ENCODE data around the gene GRIN2C.

The GRIN2C gene

GRCh38 chr17:74851612-74852236 lies 8.0 kb downstream of the GRIN2C start:
- POLR2A ChIA-PET: interaction anchor here (0.9 to 3.6 kb wide), 9 partner anchors 9 to 75 kb away, joined by 3 to 47 read pairs (median 8); partner anchors contain the start of genes FDXR and NAT9
- Histone ChIP-seq H3K4me3 (ENCODE audit: low read depth, low read length) (no peak overlapping the region), H3K27ac (ENCODE audit: extremely low read depth, low read depth, low read length) (no peak overlapping the region), H3K4me1 (ENCODE audit: control insufficient read depth, insufficient read depth, low read length) (peaks cover 5% of the 10 kb centered on the region; the same call in 1 of the 2 replicates), H3K36me3 (ENCODE audit: control insufficient read depth in 2 of 2, insufficient read depth in 1 of 2, low read length in 2 of 2) (no peaks in the 10 kb centered on the region), H3K9me3 (ENCODE audit: control insufficient read depth, insufficient read depth, low read depth, low read length) (no peaks in the 10 kb centered on the region)
- no peak for TF ChIP-seq ZSCAN16 (tag by site-specific recombination; IDR thresholded peaks at IDR 0.05)
- peak; percentile 62 for TF ChIP-seq ZIC2 (tag by site-specific recombination; IDR thresholded peaks at IDR 0.05)
- CTCF ChIA-PET: interaction anchor here (0.5 to 19.0 kb wide), 7 partner anchors 9 to 107 kb away, joined by 4 to 239 read pairs (median 7); partner anchors contain the start of genes GRIN2C and NAT9

DNA sequence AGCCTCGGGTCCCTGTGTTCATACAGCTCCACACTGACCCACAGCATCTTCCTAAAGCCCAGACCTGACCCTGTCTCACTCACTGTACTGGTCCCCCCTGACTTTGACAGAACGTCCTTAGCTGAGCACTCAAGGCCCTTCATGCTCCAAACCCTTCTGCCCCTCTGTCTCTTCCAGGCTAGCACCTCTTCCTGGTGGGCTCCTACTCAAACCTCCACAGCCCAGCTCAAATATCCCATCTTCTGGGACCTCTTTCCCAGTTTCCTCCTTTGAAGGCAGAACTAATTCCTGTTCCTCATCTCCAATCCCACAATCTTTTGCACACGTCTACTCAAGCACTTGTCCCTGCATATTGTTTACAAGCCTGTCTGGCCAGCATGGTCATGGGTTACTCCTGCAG lies 8.8 kb downstream of the GRIN2C start:
- Histone ChIP-seq H3K4me3 (ENCODE audit: low read depth, low read length) (no peak overlapping the region), H3K9me3 (ENCODE audit: control insufficient read depth, insufficient read depth, low read depth, low read length) (no peaks in the 10 kb centered on the region), H3K36me3 (ENCODE audit: control insufficient read depth in 2 of 2, insufficient read depth in 1 of 2, low read length in 2 of 2) (peaks cover 0 to 2% of the 10 kb centered on the region in 2 experiments; a peak in 1 of 3 replicates), H3K4me1 (ENCODE audit: control insufficient read depth, insufficient read depth, low read length) (peaks cover 5% of the 10 kb centered on the region; the same call in 1 of the 2 replicates), H3K27ac (ENCODE audit: extremely low read depth, low read depth, low read length) (no peak overlapping the region)
- ChIA-PET POLR2A (interaction anchor here (1.5 to 1.6 kb wide), 2 partner anchors 22 to 75 kb away, joined by 4 to 6 read pairs; partner anchors contain the start of genes FDXR and NAT9), CTCF (interaction anchor here (0.7 to 19.0 kb wide), 4 partner anchors 8 to 75 kb away, joined by 3 to 239 read pairs (median 6); partner anchors contain the start of genes GRIN2C and NAT9)
- TF ChIP-seq ZFP3 (tag by site-specific recombination; IDR thresholded peaks at IDR 0.05; ENCODE audit: low read depth) (peak; percentile 92), HOXA7 (CRISPR knock-in tag; IDR thresholded peaks at IDR 0.05; ENCODE audit: borderline replicate concordance) (no peak)

GRCh38 chr17:74850310-74850709 lies 9.4 kb downstream of the GRIN2C start:
- TF ChIP-seq ZNF433 (tag by site-specific recombination; IDR thresholded peaks at IDR 0.05; ENCODE audit: low read depth): no peak
- TF ChIP-seq ZNF792 (tag by site-specific recombination; IDR thresholded peaks at IDR 0.05): no peak
- no peak overlapping the region for H3K4me3 ChIP-seq (ENCODE audit: low read depth, low read length)
- H3K9me3 ChIP-seq (ENCODE audit: control insufficient read depth, insufficient read depth, low read depth, low read length): no peaks in the 10 kb centered on the region
- peaks cover 5% of the 10 kb centered on the region; the same call in 1 of the 2 replicates for H3K4me1 ChIP-seq (ENCODE audit: control insufficient read depth, insufficient read depth, low read length)
- CTCF ChIA-PET: interaction anchor here (0.6 to 19.0 kb wide), 4 partner anchors 7 to 60 kb away, joined by 3 to 239 read pairs (median 5); partner anchors contain the start of gene GRIN2C
- no peak overlapping the region for H3K27ac ChIP-seq (ENCODE audit: extremely low read depth, low read depth, low read length)
- H3K36me3 ChIP-seq (ENCODE audit: control insufficient read depth in 2 of 2, insufficient read depth in 1 of 2, low read length in 2 of 2): peaks cover 0 to 2% of the 10 kb centered on the region in 2 experiments; a peak in 1 of 3 replicates
- POLR2A ChIA-PET: interaction anchor here (1.5 to 1.6 kb wide), 2 partner anchors 23 to 74 kb away, joined by 4 to 6 read pairs; partner anchors contain the start of genes FDXR and NAT9

GRCh38 chr17:74848656-74849399 lies 10.9 kb downstream of the GRIN2C start:
- H3K9me3 ChIP-seq (ENCODE audit: control insufficient read depth, insufficient read depth, low read depth, low read length): no peaks in the 10 kb centered on the region
- H3K36me3 ChIP-seq (ENCODE audit: control insufficient read depth in 2 of 2, insufficient read depth in 1 of 2, low read length in 2 of 2): peaks cover 0 to 2% of the 10 kb centered on the region in 2 experiments; a peak in 1 of 3 replicates
- ChIA-PET POLR2A (no interaction called here), CTCF (interaction anchor here (0.6 to 19.0 kb wide), 3 partner anchors 14 to 58 kb away, joined by 3 to 239 read pairs (median 4); partner anchors contain the start of gene GRIN2C)
- H3K27ac ChIP-seq (ENCODE audit: extremely low read depth, low read depth, low read length): no peak overlapping the region
- no peak overlapping the region for H3K4me3 ChIP-seq (ENCODE audit: low read depth, low read length)
- no peak for TF ChIP-seq TRIM28 (IDR thresholded peaks at IDR 0.05; ENCODE audit: borderline replicate concordance, low read length)
- TF ChIP-seq ZNF76 (tag by site-specific recombination; IDR thresholded peaks at IDR 0.05; ENCODE audit: borderline replicate concordance, low read depth): no peak
- TF ChIP-seq ZNF837 (tag by site-specific recombination; IDR thresholded peaks at IDR 0.05): no peak
- TF ChIP-seq, protein P1, sequence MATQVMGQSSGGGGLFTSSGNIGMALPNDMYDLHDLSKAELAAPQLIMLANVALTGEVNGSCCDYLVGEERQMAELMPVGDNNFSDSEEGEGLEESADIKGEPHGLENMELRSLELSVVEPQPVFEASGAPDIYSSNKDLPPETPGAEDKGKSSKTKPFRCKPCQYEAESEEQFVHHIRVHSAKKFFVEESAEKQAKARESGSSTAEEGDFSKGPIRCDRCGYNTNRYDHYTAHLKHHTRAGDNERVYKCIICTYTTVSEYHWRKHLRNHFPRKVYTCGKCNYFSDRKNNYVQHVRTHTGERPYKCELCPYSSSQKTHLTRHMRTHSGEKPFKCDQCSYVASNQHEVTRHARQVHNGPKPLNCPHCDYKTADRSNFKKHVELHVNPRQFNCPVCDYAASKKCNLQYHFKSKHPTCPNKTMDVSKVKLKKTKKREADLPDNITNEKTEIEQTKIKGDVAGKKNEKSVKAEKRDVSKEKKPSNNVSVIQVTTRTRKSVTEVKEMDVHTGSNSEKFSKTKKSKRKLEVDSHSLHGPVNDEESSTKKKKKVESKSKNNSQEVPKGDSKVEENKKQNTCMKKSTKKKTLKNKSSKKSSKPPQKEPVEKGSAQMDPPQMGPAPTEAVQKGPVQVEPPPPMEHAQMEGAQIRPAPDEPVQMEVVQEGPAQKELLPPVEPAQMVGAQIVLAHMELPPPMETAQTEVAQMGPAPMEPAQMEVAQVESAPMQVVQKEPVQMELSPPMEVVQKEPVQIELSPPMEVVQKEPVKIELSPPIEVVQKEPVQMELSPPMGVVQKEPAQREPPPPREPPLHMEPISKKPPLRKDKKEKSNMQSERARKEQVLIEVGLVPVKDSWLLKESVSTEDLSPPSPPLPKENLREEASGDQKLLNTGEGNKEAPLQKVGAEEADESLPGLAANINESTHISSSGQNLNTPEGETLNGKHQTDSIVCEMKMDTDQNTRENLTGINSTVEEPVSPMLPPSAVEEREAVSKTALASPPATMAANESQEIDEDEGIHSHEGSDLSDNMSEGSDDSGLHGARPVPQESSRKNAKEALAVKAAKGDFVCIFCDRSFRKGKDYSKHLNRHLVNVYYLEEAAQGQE (tag by site-specific recombination; IDR thresholded peaks at IDR 0.05): no peak
- no peak for TF ChIP-seq OSR2 (tag by site-specific recombination; IDR thresholded peaks at IDR 0.05)
- no peak for TF ChIP-seq OVOL3 (tag by site-specific recombination; IDR thresholded peaks at IDR 0.05)
- TF ChIP-seq ZBTB6 (tag by site-specific recombination; IDR thresholded peaks at IDR 0.05): no peak
- TF ChIP-seq ZNF138 (tag by site-specific recombination; IDR thresholded peaks at IDR 0.05; ENCODE audit: borderline replicate concordance): no peak
- no peak for TF ChIP-seq ZNF324 (tag by site-specific recombination; IDR thresholded peaks at IDR 0.05)
- TF ChIP-seq RBAK (tag by site-specific recombination; IDR thresholded peaks at IDR 0.05): no peak
- TF ChIP-seq ZNF169 (tag by site-specific recombination; IDR thresholded peaks at IDR 0.05): no peak
- no peak for TF ChIP-seq KLF7 (tag by site-specific recombination; IDR thresholded peaks at IDR 0.05; ENCODE audit: borderline replicate concordance)
- TF ChIP-seq ZNF701 (tag by site-specific recombination; IDR thresholded peaks at IDR 0.05): no peak
- no peak for TF ChIP-seq ZFP41 (tag by site-specific recombination; IDR thresholded peaks at IDR 0.05; ENCODE audit: borderline replicate concordance)
- peaks cover 5% of the 10 kb centered on the region; the same call in 1 of the 2 replicates for H3K4me1 ChIP-seq (ENCODE audit: control insufficient read depth, insufficient read depth, low read length)

Data from HEK293 (cell line).